ENCODE results near the gene CNIH2. TPM values are rescaled to one million over a fixed set of nuclear protein-coding genes. Genes with fewer than 3 reads are reported as not detected.

Gene CNIH2
- total and polyA plus RNA-seq, 2 of the 13 experiments (the other 11 are each of a cell fraction or from before 2014, with no cell fraction given): 0.60 to 0.69 TPM

- no peak for TF ChIP-seq ZBED4 (CRISPR knock-in tag; IDR thresholded peaks at IDR 0.05; ENCODE audit: borderline replicate concordance)
Measured at GRCh38 chr11:66238786-66239413, 39.1 kb upstream of the CNIH2 start (continued).

DNA sequence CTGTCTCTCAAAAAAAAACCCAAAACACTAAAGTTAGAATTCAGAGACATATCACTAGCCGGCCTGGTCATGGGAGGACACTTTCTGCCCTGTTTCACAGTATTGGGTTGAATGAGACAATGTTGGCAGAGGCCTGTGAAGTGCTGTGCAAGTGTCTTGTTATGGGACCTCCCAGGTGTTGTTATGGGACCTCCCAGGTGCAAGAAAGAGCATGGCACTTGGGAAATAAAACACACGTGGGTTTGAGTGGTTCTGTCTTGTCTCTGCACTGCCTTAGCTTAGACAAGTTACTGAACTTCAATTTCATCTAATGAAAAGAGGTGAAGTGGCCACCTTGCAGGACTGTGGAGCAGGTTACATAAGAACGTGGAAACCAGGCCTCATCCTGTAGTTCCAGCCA is 38.5 kb upstream of the CNIH2 start:
- Histone ChIP-seq H3K9ac (ENCODE audit: insufficient read depth, low read depth, low read length) (no peak overlapping the region), H3K4me1 (ENCODE audit: insufficient read depth, low read length) (no peaks in the 10 kb centered on the region), H3K27me3 (ENCODE audit: control insufficient read depth in 1 of 2, insufficient read depth in 2 of 2, low read length in 2 of 2) (no peaks in the 10 kb centered on the region), H2AFZ (ENCODE audit: low read length) (no peak overlapping the region), H3K4me3 (replicated peaks in 1 of 3; ENCODE audit: insufficient read depth in 1 of 3, low read depth in 2 of 3, low read length in 3 of 3) (no peak overlapping the region), H3K27ac (ENCODE audit: extremely low read length, insufficient read depth, low read length) (no peak overlapping the region), H3K9me3 (ENCODE audit: low read length) (no peaks in the 10 kb centered on the region), H3K4me2 (ENCODE audit: low read depth, low read length) (no peak overlapping the region), H4K20me1 (ENCODE audit: insufficient read depth, low read length) (no peaks in the 10 kb centered on the region), H3K36me3 (replicated peaks in 1 of 2; ENCODE audit: control insufficient read depth in 1 of 2, insufficient read depth in 2 of 2, low read length in 2 of 2) (peaks cover 4 to 7% of the 10 kb centered on the region in 2 experiments; a peak in 3 of 5 replicates), H3K79me2 (ENCODE audit: insufficient read depth, low read length) (no peaks in the 10 kb centered on the region)
- in situ Hi-C loops (cut with HindIII; ENCODE audit: extremely low pct_ligation_motif_present, low pct_unique_long_range_greater_than_20kb): no loop called here
- ChIA-PET POLR2A (no interaction called here), CTCF (ENCODE audit: low intra/inter-chr PET ratio, low total read pairs) (no interaction called here)
- intact Hi-C loops (cut with micrococcal nuclease; ENCODE audit: unreplicated experiment): no loop called here
- WGBS (ENCODE audit: low lambda C conversion rate): 81% methylated on average over 3 of the region's 3 CpGs
- FAIRE-seq (no peak), DNase-seq (ENCODE audit: low spot score) (no peak), ATAC-seq (no peak)
- no TSS peak for BruUV-seq (replicated peaks)
- no peak for TF ChIP-seq ATF4 (CRISPR knock-in tag; IDR thresholded peaks at IDR 0.05)
- no peak for TF ChIP-seq ZNF570 (CRISPR knock-in tag; IDR thresholded peaks at IDR 0.05; ENCODE audit: borderline replicate concordance)
- no peak for TF ChIP-seq PRPF4 (IDR thresholded peaks at IDR 0.05; ENCODE audit: low read depth, low read length, poor library complexity, severe bottlenecking)
- no peak for TF ChIP-seq ZNF564 (CRISPR knock-in tag; IDR thresholded peaks at IDR 0.05)
- TF ChIP-seq SOX5 (CRISPR knock-in tag; IDR thresholded peaks at IDR 0.05; ENCODE audit: borderline replicate concordance): no peak
- TF ChIP-seq CC2D1A (CRISPR knock-in tag; IDR thresholded peaks at IDR 0.05): no peak
- TF ChIP-seq ZSCAN21 (CRISPR knock-in tag; IDR thresholded peaks at IDR 0.05; ENCODE audit: borderline replicate concordance): no peak
- TF ChIP-seq ZNF333 (CRISPR knock-in tag; IDR thresholded peaks at IDR 0.05; ENCODE audit: borderline replicate concordance): no peak
- TF ChIP-seq FOXP1 (IDR thresholded peaks at IDR 0.05): no peak
- TF ChIP-seq FOXP1 (CRISPR knock-in tag; IDR thresholded peaks at IDR 0.05): no peak
- no peak for TF ChIP-seq REPIN1 (CRISPR knock-in tag; IDR thresholded peaks at IDR 0.05; ENCODE audit: borderline replicate concordance, low read depth)
- no peak for TF ChIP-seq TAF15 (IDR thresholded peaks at IDR 0.05; ENCODE audit: low read depth, low read length, poor library complexity, severe bottlenecking)
- no peak for TF ChIP-seq NAIF1 (CRISPR knock-in tag; IDR thresholded peaks at IDR 0.05; ENCODE audit: borderline replicate concordance)
- TF ChIP-seq, protein P1, sequence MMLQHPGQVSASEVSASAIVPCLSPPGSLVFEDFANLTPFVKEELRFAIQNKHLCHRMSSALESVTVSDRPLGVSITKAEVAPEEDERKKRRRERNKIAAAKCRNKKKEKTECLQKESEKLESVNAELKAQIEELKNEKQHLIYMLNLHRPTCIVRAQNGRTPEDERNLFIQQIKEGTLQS (CRISPR knock-in tag; IDR thresholded peaks at IDR 0.05): no peak
- no peak for TF ChIP-seq SMC3 (IDR thresholded peaks at IDR 0.05; ENCODE audit: low read length)
- no peak for TF ChIP-seq STAT5B (CRISPR knock-in tag; IDR thresholded peaks at IDR 0.05)
- TF ChIP-seq KAT2B (IDR thresholded peaks at IDR 0.05; ENCODE audit: borderline replicate concordance, low read depth, low read length): no peak
- TF ChIP-seq FIP1L1 (IDR thresholded peaks at IDR 0.05; ENCODE audit: borderline replicate concordance, insufficient read depth, low read depth, low read length): no peak

Data from HepG2 (cell line).